Gastrocnemius medialis (tissue), 4 donors: Measurements from ENCODE around the gene DPP7.

Experiments
- CTCF ChIP-seq, 5 experiments: fragments of 450-650 bp in 3 of 5; fragments of 200-600 bp in 2 of 5; sonication (generic) in 2 of 5; IDR thresholded peaks in 4 of 5; conservative IDR thresholded peaks in 1 of 5; 1 replicate in 4 of 5; 2 replicates in 1 of 5; pipeline ENCODE4 v1.5.1; 2016 to 2019; ENCODE audit warnings: antibody characterized with exemption in 5 of 5, mild to moderate bottlenecking in 3 of 5, moderate library complexity in 3 of 5
- POLR2A ChIP-seq, 2 donors: fragments of 450-650 bp; IDR thresholded peaks; one replicate each; pipeline ENCODE4 v1.6.1; 2017; ENCODE audit warnings: antibody characterized with exemption in 2 of 2, mild to moderate bottlenecking in 2 of 2, moderate library complexity in 2 of 2

DNA sequence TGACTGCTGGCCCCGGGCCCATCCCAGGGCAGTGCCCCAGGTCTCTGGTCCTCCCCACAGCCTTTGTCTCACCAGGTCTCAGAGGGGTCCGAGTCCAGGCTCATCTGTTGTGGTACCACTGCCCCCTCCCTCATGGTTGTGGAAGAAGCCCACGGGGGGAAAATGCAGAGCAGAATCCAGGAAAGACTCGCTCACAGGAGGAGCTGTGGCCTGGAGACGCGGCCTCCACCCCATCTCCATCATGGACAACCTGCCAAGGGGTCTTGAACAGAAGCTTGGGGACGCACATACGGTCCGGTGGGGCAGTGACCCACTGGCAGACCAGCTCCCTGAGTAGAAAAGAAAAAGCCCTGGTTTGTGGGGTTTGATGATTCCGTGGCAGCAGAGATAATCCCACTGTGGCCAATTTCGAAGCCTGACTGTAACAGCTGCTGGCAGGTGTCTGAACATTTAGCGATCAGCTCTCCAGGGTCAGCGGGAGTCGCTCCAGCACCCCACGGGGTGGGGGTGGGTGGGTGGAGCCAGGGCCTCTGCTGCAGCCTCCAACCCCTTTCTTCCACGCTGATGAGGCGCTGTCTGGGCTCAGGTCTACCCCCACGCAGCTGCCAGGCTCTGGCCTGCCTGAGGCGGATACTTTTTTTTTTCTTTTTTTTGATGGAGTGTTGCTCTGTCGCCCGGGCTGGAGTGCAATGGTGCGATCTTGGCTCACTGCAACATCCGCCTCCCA, 22.5 kb upstream of the DPP7 start:
- TF ChIP-seq CTCF (IDR thresholded peaks at IDR 0.05 in 4 of 5, conservative IDR thresholded peaks at IDR 0.05 in 1 of 5) (no peak), POLR2A (IDR thresholded peaks at IDR 0.05) (no peak)
